Neural cell (in vitro differentiated cells): ENCODE data around the gene PSMB8. TPM values are rescaled to one million over a fixed set of nuclear protein-coding genes. Genes with fewer than 3 reads are reported as not detected.

ENCODE experiments used
- H2AFZ ChIP-seq: fragments of 200-600, 300-800 bp; sonication (generic), shearing (Covaris generic); 2 replicates; pipeline ENCODE4 v1.6.0; 2014; ENCODE audit warnings: low read depth, mild to moderate bottlenecking, antibody characterized with exemption, low read length, moderate library complexity
- H3F3A ChIP-seq: fragments of 200-600 bp; shearing (Covaris generic); 2 replicates; pipeline ENCODE4 v1.6.1; 2016; ENCODE audit warnings: mild to moderate bottlenecking, moderate library complexity, mixed read lengths, antibody characterized with exemption, low read length; ENCODE audit not compliant: insufficient read depth, poor library complexity, severe bottlenecking
- H3K27ac ChIP-seq: fragments of 200-600, 300-800 bp; sonication (generic), shearing (Covaris generic); 2 replicates; pipeline ENCODE4 v1.5.1; 2014; ENCODE audit warnings: mild to moderate bottlenecking, low read length, moderate library complexity
- H3K27me3 ChIP-seq: fragments of 300-800, 200-600 bp; sonication (generic), shearing (Covaris generic); 2 replicates; pipeline ENCODE4 v1.6.0; 2014; ENCODE audit warnings: mild to moderate bottlenecking, low read depth, low read length, moderate library complexity; ENCODE audit not compliant: insufficient read depth
- H3K36me3 ChIP-seq: fragments of 300-800, 200-600 bp; sonication (generic), shearing (Covaris generic); 2 replicates; pipeline ENCODE4 v1.5.1; 2014; ENCODE audit warnings: mild to moderate bottlenecking, antibody characterized with exemption, low read length, moderate library complexity; ENCODE audit not compliant: insufficient read depth
- H3K4me2 ChIP-seq: fragments of 300-800, 200-600 bp; sonication (generic), shearing (Covaris generic); 2 replicates; pipeline ENCODE4 v1.6.0; 2014; ENCODE audit warnings: mild to moderate bottlenecking, low read length
- H3K4me3 ChIP-seq: fragments of 300-800, 200-600 bp; sonication (generic), shearing (Covaris generic); 2 replicates; pipeline ENCODE4 v1.5.1; 2014; ENCODE audit warnings: mild to moderate bottlenecking, low read length, moderate library complexity
- H3K79me2 ChIP-seq: fragments of 200-600 bp; shearing (Covaris generic); replicated peaks from 2 replicates; pipeline ENCODE4 v1.6.0; 2014; ENCODE audit warnings: mild to moderate bottlenecking, low read length, moderate library complexity; ENCODE audit not compliant: insufficient read depth
- H3K9ac ChIP-seq: fragments of 300-800, 200-600 bp; sonication (generic), shearing (Covaris generic); 2 replicates; pipeline ENCODE4 v1.6.1; 2016; ENCODE audit warnings: mild to moderate bottlenecking, low read length, mixed read lengths
- H3K9me2 ChIP-seq: fragments of 200-600 bp; shearing (Covaris generic); 2 replicates; pipeline ENCODE4 v1.6.1; 2016; ENCODE audit warnings: mild to moderate bottlenecking, low read length, mixed read lengths; ENCODE audit not compliant: insufficient read depth
- H3K9me3 ChIP-seq: fragments of 200-600, 300-800 bp; sonication (generic), shearing (Covaris generic); 2 replicates; pipeline ENCODE4 v1.6.1; 2016; ENCODE audit warnings: mild to moderate bottlenecking, mixed run types, low read length, moderate library complexity, mixed read lengths
- H4K20me1 ChIP-seq: fragments of 200-600 bp; shearing (Covaris generic); 2 replicates; pipeline ENCODE4 v1.6.1; 2016; ENCODE audit warnings: mild to moderate bottlenecking, mixed run types; ENCODE audit not compliant: insufficient read depth
- EP300 ChIP-seq: fragments of 450-650 bp; conservative IDR thresholded peaks from 2 replicates; pipeline ENCODE4 v1.6.1; 2014; ENCODE audit warnings: antibody characterized with exemption, mild to moderate bottlenecking, moderate library complexity; ENCODE audit not compliant: poor library complexity, severe bottlenecking
- EZH2 ChIP-seq: fragments of 200-600, 300-800 bp; shearing (Covaris generic), sonication (generic); IDR thresholded peaks from 2 replicates; pipeline ENCODE4 v1.6.1; 2014; ENCODE audit warnings: antibody characterized with exemption, low read length, borderline replicate concordance, mild to moderate bottlenecking; ENCODE audit not compliant: insufficient read depth, poor library complexity, severe bottlenecking
- MXI1 ChIP-seq: fragments of 450-650 bp; conservative IDR thresholded peaks from 2 replicates; pipeline ENCODE4 v1.6.1; 2014; ENCODE audit warnings: antibody characterized with exemption, mild to moderate bottlenecking; ENCODE audit not compliant: poor library complexity, severe bottlenecking
- POLR2AphosphoS5 ChIP-seq: IDR thresholded peaks from 2 replicates; pipeline ENCODE4 v1.6.1; 2012
- RAD21 ChIP-seq: fragments of 450-650 bp; conservative IDR thresholded peaks from 2 replicates; pipeline ENCODE4 v1.6.1; 2014; ENCODE audit warnings: antibody characterized with exemption, mild to moderate bottlenecking, moderate library complexity
- SMC3 ChIP-seq: fragments of 450-650 bp; conservative IDR thresholded peaks from 2 replicates; pipeline ENCODE4 v1.6.1; 2014; ENCODE audit warnings: antibody characterized with exemption, mild to moderate bottlenecking, moderate library complexity; ENCODE audit not compliant: poor library complexity
- TAF1 ChIP-seq: IDR thresholded peaks from 2 replicates; pipeline ENCODE4 v1.6.1; 2012; ENCODE audit warnings: low read depth
- polyA plus RNA-seq: library from polyadenylated mRNA; depleted of rRNA; stranded (reverse); fragments of >200 nt; gene quantifications from 2 replicates; pipeline ENCODE4 v1.2.3, GENCODE V29; 2014
- TF ChIP-seq, protein P1 (sequence below): fragments of 450-650 bp; IDR thresholded peaks from 2 replicates; pipeline ENCODE4 v1.5.1; 2014; ENCODE audit warnings: antibody characterized with exemption, mild to moderate bottlenecking, moderate library complexity; ENCODE audit not compliant: poor library complexity, severe bottlenecking
- TF ChIP-seq, protein P2 (sequence below): IDR thresholded peaks from 2 replicates; pipeline ENCODE4 v1.6.1; 2012; ENCODE audit warnings: borderline replicate concordance

Gene PSMB8
- polyA plus RNA-seq, 1 donor from 2014 or later: not detected

DNA sequence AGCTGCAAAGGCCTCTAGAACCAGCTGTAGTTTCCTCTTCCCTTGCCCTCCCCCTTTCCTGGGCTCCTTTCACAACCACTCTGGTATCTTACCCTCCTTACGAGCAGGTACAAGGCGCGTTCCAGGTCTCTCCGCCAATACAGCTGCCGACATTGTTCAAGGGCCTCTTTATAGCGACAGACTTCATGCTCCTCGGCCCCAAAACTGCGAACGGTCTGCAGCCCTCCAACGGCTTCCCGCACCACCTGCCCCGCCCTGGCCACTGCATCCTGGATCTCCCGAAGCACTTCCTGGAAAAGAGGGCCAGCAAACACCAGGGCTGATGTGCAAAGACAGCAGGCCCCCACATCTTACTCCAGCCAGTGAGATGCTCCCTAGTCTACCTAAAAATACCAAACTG lies 11.3 kb downstream of the PSMB8 start:
- Histone ChIP-seq H3K9me2 (no peaks in the 10 kb centered on the region), H3K9me3 (no peaks in the 10 kb centered on the region), H3K4me3 (no peak overlapping the region), H3F3A (no peaks in the 10 kb centered on the region), H3K79me2 (no peaks in the 10 kb centered on the region), H3K36me3 (no peaks in the 10 kb centered on the region), H4K20me1 (no peaks in the 10 kb centered on the region), H3K9ac (no peak overlapping the region), H2AFZ (no peak overlapping the region), H3K4me2 (no peak overlapping the region), H3K27ac (no peak overlapping the region), H3K27me3 (no peaks in the 10 kb centered on the region)
- TF ChIP-seq EP300 (no peak), EZH2 (no peak), POLR2AphosphoS5 (no peak), TAF1 (no peak), SMC3 (no peak), RAD21 (no peak), MXI1 (no peak)
- TF ChIP-seq, protein P1, sequence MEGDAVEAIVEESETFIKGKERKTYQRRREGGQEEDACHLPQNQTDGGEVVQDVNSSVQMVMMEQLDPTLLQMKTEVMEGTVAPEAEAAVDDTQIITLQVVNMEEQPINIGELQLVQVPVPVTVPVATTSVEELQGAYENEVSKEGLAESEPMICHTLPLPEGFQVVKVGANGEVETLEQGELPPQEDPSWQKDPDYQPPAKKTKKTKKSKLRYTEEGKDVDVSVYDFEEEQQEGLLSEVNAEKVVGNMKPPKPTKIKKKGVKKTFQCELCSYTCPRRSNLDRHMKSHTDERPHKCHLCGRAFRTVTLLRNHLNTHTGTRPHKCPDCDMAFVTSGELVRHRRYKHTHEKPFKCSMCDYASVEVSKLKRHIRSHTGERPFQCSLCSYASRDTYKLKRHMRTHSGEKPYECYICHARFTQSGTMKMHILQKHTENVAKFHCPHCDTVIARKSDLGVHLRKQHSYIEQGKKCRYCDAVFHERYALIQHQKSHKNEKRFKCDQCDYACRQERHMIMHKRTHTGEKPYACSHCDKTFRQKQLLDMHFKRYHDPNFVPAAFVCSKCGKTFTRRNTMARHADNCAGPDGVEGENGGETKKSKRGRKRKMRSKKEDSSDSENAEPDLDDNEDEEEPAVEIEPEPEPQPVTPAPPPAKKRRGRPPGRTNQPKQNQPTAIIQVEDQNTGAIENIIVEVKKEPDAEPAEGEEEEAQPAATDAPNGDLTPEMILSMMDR: no peak
- TF ChIP-seq, protein P2, sequence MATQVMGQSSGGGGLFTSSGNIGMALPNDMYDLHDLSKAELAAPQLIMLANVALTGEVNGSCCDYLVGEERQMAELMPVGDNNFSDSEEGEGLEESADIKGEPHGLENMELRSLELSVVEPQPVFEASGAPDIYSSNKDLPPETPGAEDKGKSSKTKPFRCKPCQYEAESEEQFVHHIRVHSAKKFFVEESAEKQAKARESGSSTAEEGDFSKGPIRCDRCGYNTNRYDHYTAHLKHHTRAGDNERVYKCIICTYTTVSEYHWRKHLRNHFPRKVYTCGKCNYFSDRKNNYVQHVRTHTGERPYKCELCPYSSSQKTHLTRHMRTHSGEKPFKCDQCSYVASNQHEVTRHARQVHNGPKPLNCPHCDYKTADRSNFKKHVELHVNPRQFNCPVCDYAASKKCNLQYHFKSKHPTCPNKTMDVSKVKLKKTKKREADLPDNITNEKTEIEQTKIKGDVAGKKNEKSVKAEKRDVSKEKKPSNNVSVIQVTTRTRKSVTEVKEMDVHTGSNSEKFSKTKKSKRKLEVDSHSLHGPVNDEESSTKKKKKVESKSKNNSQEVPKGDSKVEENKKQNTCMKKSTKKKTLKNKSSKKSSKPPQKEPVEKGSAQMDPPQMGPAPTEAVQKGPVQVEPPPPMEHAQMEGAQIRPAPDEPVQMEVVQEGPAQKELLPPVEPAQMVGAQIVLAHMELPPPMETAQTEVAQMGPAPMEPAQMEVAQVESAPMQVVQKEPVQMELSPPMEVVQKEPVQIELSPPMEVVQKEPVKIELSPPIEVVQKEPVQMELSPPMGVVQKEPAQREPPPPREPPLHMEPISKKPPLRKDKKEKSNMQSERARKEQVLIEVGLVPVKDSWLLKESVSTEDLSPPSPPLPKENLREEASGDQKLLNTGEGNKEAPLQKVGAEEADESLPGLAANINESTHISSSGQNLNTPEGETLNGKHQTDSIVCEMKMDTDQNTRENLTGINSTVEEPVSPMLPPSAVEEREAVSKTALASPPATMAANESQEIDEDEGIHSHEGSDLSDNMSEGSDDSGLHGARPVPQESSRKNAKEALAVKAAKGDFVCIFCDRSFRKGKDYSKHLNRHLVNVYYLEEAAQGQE: no peak

DNA sequence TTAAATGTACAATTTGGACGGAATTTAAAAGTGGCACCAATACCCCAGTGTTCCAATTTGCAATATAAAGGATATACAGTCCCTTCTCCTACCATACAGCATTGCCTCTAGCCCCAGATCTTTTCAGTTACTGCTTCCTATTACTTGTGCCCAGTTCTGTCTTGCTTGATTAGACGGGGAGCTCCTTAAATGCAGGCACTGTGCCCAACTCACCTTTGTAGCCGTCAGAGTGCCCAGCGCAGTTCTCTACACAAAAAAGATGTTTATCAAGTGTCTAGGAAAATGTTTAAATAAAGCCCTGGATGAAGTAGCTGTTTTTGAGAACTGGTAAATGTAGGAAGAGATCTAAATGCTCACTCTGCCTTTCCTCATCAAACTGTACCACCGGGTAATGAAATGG lies 12.9 kb downstream of the PSMB8 start:
- Histone ChIP-seq H3K27me3 (no peaks in the 10 kb centered on the region), H3F3A (no peaks in the 10 kb centered on the region), H3K4me2 (no peak overlapping the region), H3K36me3 (no peaks in the 10 kb centered on the region), H3K9me2 (no peaks in the 10 kb centered on the region), H3K27ac (no peak overlapping the region), H3K4me3 (no peak overlapping the region), H4K20me1 (no peaks in the 10 kb centered on the region), H3K9ac (no peak overlapping the region), H3K79me2 (no peaks in the 10 kb centered on the region), H2AFZ (no peak overlapping the region), H3K9me3 (no peaks in the 10 kb centered on the region)
- no peak for TF ChIP-seq TAF1
- no peak for TF ChIP-seq MXI1
- TF ChIP-seq SMC3: no peak
- no peak for TF ChIP-seq EZH2
- TF ChIP-seq, protein P2: no peak
- TF ChIP-seq, protein P1: no peak
- no peak for TF ChIP-seq RAD21
- TF ChIP-seq POLR2AphosphoS5: no peak
- TF ChIP-seq EP300: no peak
